Forelimb muscle (tissue), 1 donor: ENCODE measurements around the gene COLEC12. TPM values are rescaled to one million over a fixed set of nuclear protein-coding genes. Genes with fewer than 3 reads are reported as not detected.

Experiments
- DNase-seq: peaks from one replicate; pipeline ENCODE4 v3.0.0-alpha.2; 2013; ENCODE audit warnings: low read depth
- polyA plus RNA-seq: library from polyadenylated mRNA; unstranded; fragments of 120-200 nt; gene quantifications from one replicate; pipeline ENCODE4 v1.2.1, GENCODE V29; 2013; ENCODE audit not compliant: insufficient read length

COLEC12 gene
- polyA plus RNA-seq, 1 donor: 38.7 TPM

DNA sequence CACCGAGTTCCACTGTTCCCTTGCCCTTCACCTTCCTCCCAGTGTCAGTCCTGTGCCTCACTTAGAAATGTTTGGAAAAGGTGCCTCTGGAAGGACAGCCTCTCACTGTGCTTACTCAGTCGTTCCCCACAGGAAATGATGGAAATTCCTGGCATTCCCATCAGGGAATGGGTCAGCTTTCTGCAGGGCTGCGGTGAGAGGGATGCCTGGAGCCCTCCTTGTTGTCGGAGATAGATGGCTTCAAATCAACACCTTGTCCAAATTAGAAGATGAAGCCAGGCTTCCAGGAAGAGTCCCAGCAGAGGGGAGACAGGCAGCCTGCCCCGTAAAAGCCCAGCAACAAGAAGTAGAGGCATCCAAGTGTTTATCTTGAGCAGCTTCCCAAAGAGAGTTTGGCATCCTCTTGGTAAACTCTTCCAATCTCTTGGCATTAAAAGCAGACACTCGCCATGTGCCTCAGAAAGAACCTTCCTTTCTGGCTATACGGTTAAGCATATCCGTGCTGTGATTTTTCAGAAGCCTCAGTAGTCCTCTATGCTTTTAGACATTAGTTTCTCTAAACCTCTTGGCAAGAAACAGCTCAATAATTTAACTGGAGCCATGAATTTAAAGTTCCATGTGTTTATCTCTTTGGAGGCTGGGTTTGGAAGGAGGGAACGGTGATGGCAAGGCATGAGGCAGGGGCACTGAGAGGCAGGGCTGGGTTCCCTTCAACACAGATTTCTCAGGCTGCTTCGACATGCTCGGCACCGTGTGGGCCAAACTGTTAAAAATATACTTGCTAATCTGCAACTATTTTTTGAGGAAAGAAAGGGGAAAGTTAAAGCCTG lies 25.1 kb downstream of the COLEC12 start:
- DNase-seq: no peak

DNA sequence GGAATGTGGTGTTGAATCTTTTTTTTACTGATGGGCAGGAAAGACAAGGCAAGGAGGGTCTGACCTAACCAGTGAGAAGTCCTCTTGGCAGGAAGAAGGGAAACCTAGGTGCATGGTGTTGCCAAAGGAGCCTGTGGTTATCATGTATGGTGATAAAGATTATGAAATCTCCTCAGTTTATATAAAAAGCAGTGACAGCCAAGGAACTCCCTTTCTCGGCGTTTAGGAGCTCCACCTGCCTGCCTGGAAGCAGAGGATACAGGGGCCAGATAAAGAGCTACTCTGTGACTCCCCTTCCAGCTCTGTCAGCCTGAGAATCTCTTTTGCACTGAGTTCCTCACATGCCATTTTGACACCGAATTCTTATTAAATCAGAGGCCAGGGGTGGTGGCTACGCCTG lies 26.1 kb downstream of the COLEC12 start:
- DNase-seq: no peak

DNA sequence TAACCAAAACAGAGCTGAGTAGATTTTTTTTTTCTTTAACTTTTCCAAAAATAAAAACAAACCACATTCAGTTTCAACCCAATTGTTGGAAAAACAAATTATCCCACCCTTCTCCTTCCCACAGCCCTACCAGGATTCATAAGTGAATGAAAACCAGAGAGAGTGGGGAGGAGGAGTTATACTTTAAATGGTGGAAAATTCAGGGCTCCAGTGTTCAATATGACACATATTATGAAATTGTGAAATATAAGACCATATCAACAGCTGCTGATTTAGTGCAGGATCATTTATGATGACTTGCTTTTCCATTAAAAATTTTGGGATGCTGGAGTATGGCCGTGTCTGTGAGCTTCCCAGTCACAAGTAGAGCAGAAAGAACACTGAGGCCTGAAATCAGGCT lies 26.7 kb downstream of the COLEC12 start:
- no peak for DNase-seq

DNA sequence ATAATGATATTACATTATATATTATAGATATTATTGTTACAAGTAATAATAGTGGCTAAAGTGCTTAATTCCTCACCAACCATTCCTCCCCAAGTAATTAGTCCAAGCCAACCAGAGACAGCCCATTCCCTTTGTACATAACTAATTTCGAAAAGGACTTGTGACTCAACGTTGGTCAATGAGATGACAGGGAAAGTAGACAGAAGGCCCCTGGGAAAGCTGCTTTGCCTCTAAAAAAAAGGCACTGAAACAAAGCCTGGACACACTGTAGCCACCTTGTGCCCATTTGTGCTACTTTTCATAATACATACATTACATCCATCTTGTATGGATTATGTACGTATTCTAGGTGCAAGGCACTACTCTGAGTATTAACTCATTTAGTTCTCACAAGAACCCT lies 28.8 kb downstream of the COLEC12 start:
- no peak for DNase-seq

DNA sequence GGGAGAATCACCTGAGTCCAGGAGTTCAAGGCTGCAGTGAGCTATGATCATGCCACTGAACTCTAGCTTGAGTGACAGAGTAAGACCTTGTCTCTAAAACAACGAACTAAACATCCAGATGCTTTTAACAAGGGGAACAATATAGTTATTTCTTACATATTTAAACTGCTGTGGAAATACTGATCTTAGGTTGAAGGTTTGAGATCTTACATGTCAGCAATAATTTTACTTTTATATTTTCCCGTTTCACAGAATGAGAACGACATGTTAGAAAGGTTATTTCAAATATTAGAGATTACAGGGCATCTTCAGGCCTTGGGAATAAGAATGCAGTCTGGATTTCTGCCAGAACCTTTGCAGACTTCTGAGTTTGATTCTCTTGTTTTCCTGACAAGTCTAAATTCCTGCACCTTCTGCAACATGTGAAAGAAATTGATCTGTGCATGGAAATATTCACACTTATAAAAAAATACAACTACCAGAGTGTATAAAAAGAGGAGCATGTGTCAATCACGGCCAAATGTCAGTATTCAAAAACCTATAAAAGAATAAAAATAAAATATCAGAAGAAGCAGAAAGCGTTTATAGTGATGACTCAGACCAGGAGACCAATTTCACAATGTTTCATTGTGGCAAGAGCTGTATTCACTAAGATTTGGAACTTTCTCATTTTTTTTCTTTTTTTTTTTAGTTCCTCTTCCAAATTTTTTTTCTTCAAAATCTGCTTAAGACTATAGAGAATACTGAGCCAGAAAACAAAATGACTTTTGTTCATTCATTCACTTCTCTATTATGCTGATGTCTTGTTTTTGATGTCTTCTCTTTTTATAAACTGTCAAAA lies 29.6 kb downstream of the COLEC12 start:
- DNase-seq: no peak

GRCh38 chr18:468955-469790 lies 31.3 kb downstream of the COLEC12 start:
- DNase-seq: no peak

DNA sequence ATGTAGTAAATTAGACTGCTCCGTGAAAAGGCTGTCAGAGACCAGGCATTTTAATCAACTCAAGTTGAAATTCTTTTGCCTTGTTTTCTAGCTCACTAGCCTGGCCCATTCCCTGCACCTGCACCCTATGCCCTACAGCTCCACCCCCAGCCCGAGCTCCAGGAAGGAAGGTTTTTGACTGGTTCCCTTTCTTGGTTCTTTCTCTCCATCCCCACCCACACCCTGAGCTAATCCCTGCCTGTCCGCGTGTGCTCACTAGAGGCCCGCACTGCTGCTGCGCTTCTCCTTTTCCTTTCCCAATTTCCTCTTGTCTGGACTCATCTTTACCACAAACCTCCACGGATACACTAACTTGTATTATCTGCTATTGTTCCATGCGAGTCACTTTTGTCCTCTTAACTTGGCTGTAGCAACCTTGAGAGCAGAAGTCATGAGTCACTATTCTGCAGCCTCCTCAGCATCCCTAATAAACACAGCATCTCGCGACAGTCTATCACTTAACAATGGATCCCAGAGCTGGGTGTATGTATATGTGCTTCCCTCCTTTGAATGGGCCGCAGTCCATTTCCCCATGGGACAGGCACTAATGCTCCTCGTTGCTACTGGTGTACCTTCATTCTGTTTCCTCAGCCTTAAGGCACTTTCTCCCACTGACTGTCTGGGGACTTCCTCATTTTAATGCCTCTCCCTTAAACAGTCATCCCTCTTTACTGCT lies 36.5 kb downstream of the COLEC12 start:
- no peak for DNase-seq

DNA sequence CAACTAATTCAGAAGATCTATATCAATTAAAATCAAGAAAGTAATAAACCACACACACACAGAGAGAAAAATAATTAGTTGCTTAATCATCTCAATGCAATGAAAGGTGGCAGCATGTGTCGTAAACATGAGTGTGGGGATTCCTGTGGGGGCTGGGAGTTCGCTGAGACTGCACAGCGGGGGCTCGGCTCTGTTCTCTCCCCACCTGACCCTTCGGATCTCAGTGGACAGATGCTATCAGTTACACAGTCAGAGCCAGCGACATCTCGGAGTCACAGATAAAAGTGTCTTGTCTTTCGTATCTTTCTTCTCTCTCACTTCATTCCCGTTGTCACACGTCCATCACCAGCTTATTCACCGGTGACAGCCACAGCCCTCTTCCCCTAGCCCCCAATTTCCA lies 37.1 kb downstream of the COLEC12 start:
- DNase-seq: no peak

- no peak for DNase-seq
These were observed 38.7 kb downstream of the COLEC12 start for GRCh38 chr18:461762-462161.

DNA sequence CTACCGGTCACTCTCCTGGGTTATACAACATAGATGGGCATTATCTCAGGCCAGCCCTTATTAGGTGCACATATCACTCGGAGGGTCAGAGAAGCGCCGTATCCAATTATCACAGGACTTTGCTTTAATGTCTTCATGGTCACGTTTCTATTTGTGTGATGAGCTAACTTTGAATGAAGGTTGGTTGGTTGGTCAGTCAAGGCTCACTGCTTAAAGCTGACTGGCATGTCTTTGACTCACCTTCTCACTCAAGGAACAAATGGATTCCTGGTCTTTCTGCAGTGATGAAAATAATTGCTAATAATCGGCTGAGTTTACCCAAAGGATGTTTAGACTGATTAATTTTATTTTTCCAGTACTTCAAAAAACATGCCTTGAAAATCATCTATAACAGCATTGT lies 39.7 kb downstream of the COLEC12 start:
- no peak for DNase-seq

DNA sequence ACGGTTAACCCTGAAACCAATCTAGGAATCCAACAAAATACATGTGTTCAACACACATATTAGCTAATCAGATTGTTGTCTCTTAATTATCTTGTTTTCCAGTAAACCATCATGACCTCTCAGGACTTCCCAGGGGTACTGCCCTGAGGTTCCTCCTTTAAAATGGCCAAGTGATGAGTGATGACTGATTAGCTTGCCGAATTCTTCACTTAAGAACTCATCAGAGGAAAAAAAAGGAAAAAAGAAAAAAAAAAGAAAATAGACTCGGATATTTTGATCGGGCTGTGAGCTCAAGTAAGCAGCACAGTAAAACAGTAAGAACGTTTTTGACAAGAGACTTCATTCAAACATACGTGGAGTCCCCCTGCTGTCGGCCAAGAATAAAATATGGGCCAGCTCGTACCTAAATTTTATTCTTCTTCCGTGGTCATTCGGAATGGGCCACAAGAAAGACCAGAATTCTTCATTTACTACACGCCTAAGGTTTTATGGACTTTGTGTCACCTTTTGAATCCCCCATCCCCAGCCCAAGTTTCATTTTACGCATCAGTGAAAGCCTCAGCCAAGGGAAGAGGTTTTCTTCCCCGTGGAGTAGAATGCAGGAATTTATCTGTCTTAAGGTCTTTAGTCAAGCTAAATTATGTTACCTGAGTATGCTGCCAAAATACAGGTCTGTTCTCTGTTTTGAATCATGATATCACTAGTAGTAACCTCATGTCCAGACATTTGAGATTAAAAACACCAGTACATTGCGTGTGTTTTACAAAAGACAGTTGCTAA lies 40.5 kb downstream of the COLEC12 start:
- DNase-seq: no peak

- DNase-seq: peak; percentile 62
These were observed 42.7 kb downstream of the COLEC12 start for GRCh38 chr18:457521-458412.

DNA sequence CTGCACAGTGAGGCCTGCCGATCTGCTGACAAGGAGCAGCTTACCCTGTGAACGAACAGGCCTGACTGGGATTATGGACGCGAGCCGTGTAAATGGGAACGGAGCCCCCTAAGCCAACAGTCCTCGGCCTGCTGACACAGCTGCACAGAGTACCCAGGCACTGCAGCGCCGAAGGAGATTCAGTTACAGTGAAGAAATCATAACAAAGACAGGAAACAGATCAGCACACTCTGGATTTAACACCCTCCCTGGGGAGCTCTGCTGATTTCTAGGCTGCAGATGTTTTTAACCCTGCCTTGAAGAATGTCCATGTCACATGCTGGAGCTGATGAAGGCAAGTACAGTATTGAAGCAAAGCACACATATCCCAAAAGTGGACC lies 43.4 kb downstream of the COLEC12 start:
- peak; percentile 83 for DNase-seq

- DNase-seq: peak; percentile 79
These were observed 44.0 kb downstream of the COLEC12 start for GRCh38 chr18:456361-457139.

- no peak for DNase-seq
These were observed 47.1 kb downstream of the COLEC12 start for GRCh38 chr18:453400-453799.

GRCh38 chr18:452816-453215 lies 47.7 kb downstream of the COLEC12 start:
- no peak for DNase-seq

DNA sequence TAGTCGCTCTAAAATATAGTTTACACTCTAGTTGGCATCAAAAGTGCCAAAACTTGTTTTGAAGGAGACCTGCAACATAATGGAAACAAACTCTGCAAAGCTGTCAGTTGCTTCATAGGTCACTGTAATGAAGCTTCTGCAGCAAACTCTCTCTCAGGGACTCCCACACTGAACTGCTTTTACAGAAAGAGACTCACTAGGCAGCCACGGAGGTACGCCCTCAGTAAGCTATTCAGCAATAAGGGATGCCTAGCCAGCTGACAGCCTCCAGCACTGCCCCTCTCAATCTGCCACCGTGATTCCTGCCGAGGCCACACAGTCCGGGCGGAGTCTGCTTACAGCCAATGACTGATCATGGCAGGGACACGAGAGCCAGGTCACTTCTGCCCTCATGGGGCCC lies 51.1 kb downstream of the COLEC12 start:
- no peak for DNase-seq

- DNase-seq: no peak
These were observed 52.2 kb downstream of the COLEC12 start for GRCh38 chr18:448116-448790.
